Right lobe of liver (tissue), 6 donors: ENCODE results near the gene CUX1. TPM values are rescaled to one million over a fixed set of nuclear protein-coding genes. Genes with fewer than 3 reads are reported as not detected.

ENCODE experiments used
- ATAC-seq, 4 donors: fragments of 200-7000 bp; cut with Tn5 transposase; one replicate each; pipeline ENCODE4 v1.9.1; 2020; ENCODE audit warnings: mild to moderate bottlenecking in 4 of 4, moderate library complexity in 4 of 4
- DNase-seq, 3 donors: peaks; one replicate each; pipeline ENCODE4 v3.0.0-alpha.2; 2020
- H3K27ac ChIP-seq, 3 donors: fragments of 200-600 bp; one replicate each; pipeline ENCODE4 v1.8.0; 2022
- H3K27me3 ChIP-seq, 2 donors: fragments of 200-600 bp; one replicate each; pipeline ENCODE4 v1.8.0; 2022
- H3K36me3 ChIP-seq, 4 donors: fragments of 200-600 bp; sonication (generic) in 1 of 4; one replicate each; pipeline versions ENCODE4 v1.5.1 to v1.8.0; 2017 to 2022; ENCODE audit warnings: control low read depth in 1 of 4
- H3K4me1 ChIP-seq, 4 donors: fragments of 200-600 bp; sonication (generic) in 1 of 4; one replicate each; pipeline versions ENCODE4 v1.5.1 to v1.8.0; 2017 to 2022; ENCODE audit warnings: control low read depth in 1 of 4
- H3K4me3 ChIP-seq, 3 donors: fragments of 200-600 bp; one replicate each; pipeline ENCODE4 v1.8.0; 2022
- H3K9me3 ChIP-seq, 4 donors: fragments of 200-600 bp; sonication (generic) in 1 of 4; one replicate each; pipeline versions ENCODE4 v1.5.1 to v1.8.0; 2017 to 2022; ENCODE audit warnings: control low read depth in 1 of 4
- CTCF ChIP-seq, 4 donors: fragments of 200-600 bp in 3 of 4; fragments of 450-650 bp in 1 of 4; IDR thresholded peaks; one replicate each; pipeline versions ENCODE4 v1.5.1 to v1.8.0; 2016 to 2022; ENCODE audit warnings: antibody characterized with exemption in 4 of 4, mild to moderate bottlenecking in 2 of 4
- POLR2A ChIP-seq: fragments of 450-650 bp; IDR thresholded peaks from one replicate; pipeline ENCODE4 v1.6.1; 2017; ENCODE audit warnings: antibody characterized with exemption, mild to moderate bottlenecking
- WGBS: methylation state at CpG from one replicate; pipeline ENCODE4 v1.1.6; 2018; ENCODE audit warnings: low coverage, low lambda C conversion rate; ENCODE audit not compliant: insufficient coverage; ENCODE audit errors: missing lambda C conversion rate; 5-methylcytosine and 5-hydroxymethylcytosine counted together
- intact Hi-C, 2 donors: fragments of 100-400 bp; cut with DNase I; formaldehyde crosslinking; loops; one replicate each; pipeline versions ENCODE4 v1.11.2 to v1.14.1; 2022
- total RNA-seq, 6 experiments: library from RNA; depleted of rRNA in 2 of 6; stranded (reverse); fragments of >200 nt in 2 of 6; fragmentation: NEBNext Ultra II Directional in 3 of 6; extraction: Animal tissue kit (Norgen Biotek cat#: 25700) in 3 of 6; gene quantifications; one replicate each; pipeline versions ENCODE4 v1.1.0 to v1.2.4, GENCODE V29; 2016 to 2023
- donor health status: DM: no; HTN: yes; CAD: no.
- donor health status: DM: no; HTN: no; CAD: no.
- donor health status: DM: no; HTN: no; CAD: no.
- donor health status: DM: no; HTN: yes; CAD: no.
- donor health status: DM: no; HTN: yes; CAD: no.

CUX1 gene
- total RNA-seq, 6 experiments from 2014 or later = 34.3 to 53.1 (median 40.6) TPM

DNA sequence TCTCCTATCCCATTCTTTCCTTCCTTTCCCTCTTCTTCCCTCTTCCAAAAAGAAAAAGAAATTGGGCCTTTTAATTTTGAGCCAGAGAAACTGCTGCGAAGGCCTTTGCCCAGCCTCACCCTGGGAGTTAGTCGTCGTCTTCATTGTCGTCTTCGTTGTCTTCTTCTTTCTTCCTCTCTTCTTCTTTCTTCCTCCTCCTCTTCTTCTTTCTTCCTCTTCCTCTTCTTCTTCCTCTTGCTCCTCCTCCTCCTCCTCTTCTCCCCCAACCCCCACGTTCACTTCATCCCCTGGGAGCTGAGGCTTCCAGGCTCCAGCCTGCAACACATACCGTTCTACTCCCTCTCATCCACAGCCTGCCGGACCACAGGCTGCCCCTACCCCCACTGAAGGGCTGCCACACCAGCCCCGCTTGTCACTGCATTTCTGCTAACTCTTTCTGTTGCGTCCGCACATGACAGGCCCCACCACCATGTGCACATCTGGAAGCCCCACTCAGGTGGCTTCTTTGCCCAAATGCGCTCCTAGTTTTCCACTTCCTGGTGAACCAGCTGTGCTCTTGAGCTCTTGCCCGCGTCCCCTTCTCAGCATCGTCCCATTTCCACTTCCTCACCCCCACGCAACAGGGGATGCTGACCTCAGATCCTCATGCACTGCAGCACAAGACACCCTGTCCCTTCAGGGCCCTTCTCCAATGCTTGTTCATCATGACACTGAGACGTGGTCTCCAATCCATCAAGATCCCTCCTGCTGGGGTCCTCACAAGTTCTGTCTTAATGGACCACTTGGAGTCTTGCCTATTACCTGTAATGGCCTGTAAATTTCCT is 374.3 kb downstream of the CUX1 start:
- H3K36me3 ChIP-seq = peaks cover 0 to 27% (median 1%) of the 10 kb centered on the region in 4 donors
- DNase-seq = no peak
- WGBS = 92% methylated on average over 12 of the region's 17 CpGs
- no peaks in the 10 kb centered on the region for H3K27me3 ChIP-seq
- H3K27ac ChIP-seq = no peak overlapping the region
- ATAC-seq = no peak
- TF ChIP-seq CTCF (IDR thresholded peaks at IDR 0.05) (no peak), POLR2A (no peak)
- intact Hi-C loops = no loop called here
- H3K4me3 ChIP-seq = no peak overlapping the region
- H3K9me3 ChIP-seq = no peaks in the 10 kb centered on the region
- no peaks in the 10 kb centered on the region for H3K4me1 ChIP-seq

DNA sequence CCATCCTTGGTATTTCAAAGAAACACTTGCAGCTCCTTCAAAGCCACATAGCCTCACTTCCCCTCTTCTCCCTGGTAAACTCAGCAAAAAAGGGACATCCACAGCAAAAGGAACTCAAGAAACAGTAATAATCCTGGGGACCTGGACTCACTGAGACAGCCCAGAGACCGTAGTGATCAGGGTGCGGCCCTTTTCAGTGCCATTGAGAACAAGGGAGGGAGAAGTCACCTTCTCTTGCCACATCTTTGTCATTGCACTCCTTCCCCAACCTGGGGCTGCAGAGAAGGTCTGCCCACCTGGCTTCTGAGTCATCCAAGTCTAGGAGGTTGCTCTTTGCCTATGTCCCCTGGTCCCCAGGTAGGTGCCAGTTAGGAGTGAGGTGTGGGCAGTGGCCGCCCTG is 375.4 kb downstream of the CUX1 start:
- ATAC-seq (no peak), DNase-seq (no peak)
- no peaks in the 10 kb centered on the region for H3K9me3 ChIP-seq
- no peak overlapping the region for H3K4me3 ChIP-seq
- no peak overlapping the region for H3K27ac ChIP-seq
- 86% methylated on average over 2 of the region's 3 CpGs for WGBS
- intact Hi-C loops = no loop called here
- H3K36me3 ChIP-seq = peaks cover 0 to 37% (median 4%) of the 10 kb centered on the region in 4 donors
- H3K27me3 ChIP-seq = no peaks in the 10 kb centered on the region
- H3K4me1 ChIP-seq = no peaks in the 10 kb centered on the region
- TF ChIP-seq POLR2A (no peak), CTCF (IDR thresholded peaks at IDR 0.05) (no peak)

GRCh38 chr7:102193806-102194205 is 376.4 kb downstream of the CUX1 start:
- Histone ChIP-seq H3K27ac (no peak overlapping the region), H3K4me3 (no peak overlapping the region), H3K36me3 (peaks cover 0 to 47% (median 4%) of the 10 kb centered on the region in 4 donors), H3K27me3 (no peaks in the 10 kb centered on the region), H3K4me1 (no peaks in the 10 kb centered on the region), H3K9me3 (no peaks in the 10 kb centered on the region)
- intact Hi-C loops = no loop called here
- ATAC-seq (no peak), DNase-seq (no peak)
- TF ChIP-seq CTCF (IDR thresholded peaks at IDR 0.05) = no peak
- no peak for TF ChIP-seq POLR2A
- 63% methylated on average over 5 of the region's 8 CpGs for WGBS

GRCh38 chr7:102195361-102195760 is 377.9 kb downstream of the CUX1 start:
- Histone ChIP-seq H3K27ac (no peak overlapping the region), H3K4me1 (no peaks in the 10 kb centered on the region), H3K4me3 (no peak overlapping the region), H3K36me3 (peaks cover 0 to 45% (median 4%) of the 10 kb centered on the region in 4 donors), H3K9me3 (no peaks in the 10 kb centered on the region), H3K27me3 (no peaks in the 10 kb centered on the region)
- ATAC-seq (no peak), DNase-seq (no peak)
- WGBS = 96% methylated on average over 14 of the region's 34 CpGs
- intact Hi-C loops = no loop called here
- TF ChIP-seq POLR2A (no peak), CTCF (IDR thresholded peaks at IDR 0.05) (no peak)
